Medulla oblongata (tissue), 1 donor: ENCODE data around the gene NLRP3.
"Not testable (repeated sequence)": the region's sequence is repeated elsewhere in the genome, so short reads cannot be mapped to it uniquely, and the experiment has no call there.

Source experiments
- DNase-seq: peaks from one replicate; pipeline ENCODE4 v3.0.0-alpha.2; 2015; ENCODE audit errors: extremely low spot score

Gene NLRP3

GRCh38 chr1:247469141-247469535, 53.2 kb downstream of the NLRP3 start:
- DNase-seq = no peak

DNA sequence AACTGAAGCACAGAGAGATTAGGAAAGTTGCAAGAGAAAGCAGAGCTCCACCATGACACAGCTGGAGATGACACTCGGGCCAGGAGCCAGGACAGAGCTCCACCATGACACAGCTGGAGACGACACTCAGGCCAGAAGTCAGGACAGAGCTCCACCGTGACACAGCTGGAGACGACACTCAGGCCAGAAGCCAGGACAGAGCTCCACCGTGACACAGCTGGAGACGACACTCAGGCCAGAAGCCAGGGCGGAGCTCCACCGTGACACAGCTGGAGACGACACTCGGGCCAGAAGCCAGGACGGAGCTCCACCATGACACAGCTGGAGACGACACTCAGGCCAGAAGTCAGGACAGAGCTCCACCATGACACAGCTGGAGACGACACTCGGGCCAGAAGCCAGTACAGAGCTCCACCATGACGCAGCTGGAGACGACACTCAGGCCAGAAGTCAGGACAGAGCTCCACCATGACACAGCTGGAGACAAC, 55.0 kb downstream of the NLRP3 start:
- not testable (repeated sequence) for DNase-seq

GRCh38 chr1:247471445-247472016, 55.6 kb downstream of the NLRP3 start:
- DNase-seq = no peak

DNA sequence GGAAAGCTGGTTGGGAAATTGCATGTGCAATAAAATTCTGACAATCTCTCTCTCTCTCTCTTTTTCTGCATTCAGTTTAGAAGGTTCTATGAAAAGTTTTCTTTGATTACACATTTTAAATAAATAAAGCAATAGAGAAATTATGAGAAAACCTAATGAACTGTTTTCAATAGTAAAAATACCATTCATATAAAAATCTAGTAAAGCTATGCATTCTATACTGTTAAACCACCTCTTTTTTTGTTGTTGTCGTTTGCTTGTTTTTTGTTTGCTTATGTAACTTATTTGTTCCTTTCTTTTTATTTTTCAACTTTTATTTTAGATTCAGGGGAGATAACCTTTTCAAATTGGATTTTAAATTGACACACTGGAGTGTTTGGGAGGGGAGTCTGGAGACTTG, 56.1 kb downstream of the NLRP3 start:
- no peak for DNase-seq

DNA sequence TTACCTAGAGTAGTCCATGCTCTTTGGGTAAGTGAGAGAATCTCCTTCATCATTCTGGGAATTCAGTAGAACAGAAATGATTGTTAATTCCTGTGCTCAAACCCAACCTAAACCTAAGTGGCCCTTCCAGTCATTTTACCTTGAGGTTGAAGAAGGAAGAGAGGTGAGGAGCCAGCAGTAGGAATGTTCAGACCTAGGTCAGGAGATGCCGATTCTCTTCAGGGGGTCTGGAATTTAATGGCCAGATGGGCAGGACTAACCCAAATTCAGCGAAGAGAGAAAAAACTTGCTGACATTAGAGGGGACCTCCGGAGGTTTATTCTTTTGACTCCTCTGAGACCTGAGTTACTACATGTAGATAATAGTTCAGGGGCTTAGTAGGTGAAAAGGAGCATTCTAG, 58.4 kb downstream of the NLRP3 start:
- DNase-seq = no peak

- no peak for DNase-seq
Measured at GRCh38 chr1:247475793-247476192, 59.8 kb downstream of the NLRP3 start.

- DNase-seq = not testable (repeated sequence)
Measured at GRCh38 chr1:247476328-247477058, 60.5 kb downstream of the NLRP3 start.

DNA sequence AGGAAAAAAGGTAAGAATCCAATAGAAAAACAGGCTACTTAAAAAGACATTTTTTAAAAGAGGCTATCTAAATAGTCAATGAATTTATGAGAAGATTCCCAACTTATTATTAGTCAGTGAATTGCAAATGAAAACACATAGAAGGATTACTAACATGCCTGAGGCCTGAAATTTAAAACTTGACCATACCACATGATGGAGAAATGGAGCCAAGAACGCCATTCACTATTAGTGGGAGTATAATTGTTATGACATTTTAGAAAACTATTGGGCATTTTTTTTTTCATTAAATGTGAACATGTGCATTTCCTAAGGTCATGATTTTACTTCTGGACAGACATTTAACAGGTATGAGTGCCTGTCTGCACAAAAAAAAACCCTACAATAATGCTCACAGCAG, 66.8 kb downstream of the NLRP3 start:
- no peak for DNase-seq

DNA sequence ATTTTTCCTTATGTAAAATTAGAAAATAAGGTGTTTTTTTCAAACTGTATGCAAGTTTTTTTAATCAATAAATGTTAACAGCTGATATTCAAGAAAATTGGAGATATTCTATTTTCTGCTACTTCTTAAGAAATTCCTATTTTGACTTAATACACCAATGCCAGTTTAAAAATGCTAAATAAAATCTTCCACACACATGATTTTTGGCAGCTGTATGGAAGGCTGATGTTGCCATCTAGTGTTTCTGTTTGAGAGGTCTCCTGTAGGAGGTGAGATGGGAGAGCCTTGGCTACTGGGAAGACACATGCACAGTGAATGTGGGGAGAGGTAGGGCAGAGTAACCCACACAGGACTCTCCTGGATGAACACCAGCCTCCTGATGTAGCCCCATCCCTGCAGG, 71.1 kb downstream of the NLRP3 start:
- DNase-seq = peak; percentile 70

DNA sequence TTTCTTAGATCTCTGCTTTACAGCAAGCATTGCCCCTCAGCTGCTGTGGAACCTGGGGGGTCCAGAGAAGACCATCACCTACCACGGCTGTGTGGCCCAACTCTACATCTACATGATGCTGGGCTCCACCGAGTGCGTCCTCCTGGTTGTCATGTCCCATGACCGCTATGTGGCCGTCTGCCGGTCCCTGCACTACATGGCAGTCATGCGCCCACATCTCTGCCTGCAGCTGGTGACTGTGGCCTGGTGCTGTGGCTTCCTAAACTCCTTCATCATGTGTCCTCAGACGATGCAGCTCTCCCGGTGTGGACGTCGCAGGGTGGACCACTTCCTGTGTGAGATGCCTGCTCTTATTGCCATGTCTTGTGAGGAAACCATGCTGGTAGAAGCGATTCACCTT, 75.4 kb downstream of the NLRP3 start:
- no peak for DNase-seq

DNA sequence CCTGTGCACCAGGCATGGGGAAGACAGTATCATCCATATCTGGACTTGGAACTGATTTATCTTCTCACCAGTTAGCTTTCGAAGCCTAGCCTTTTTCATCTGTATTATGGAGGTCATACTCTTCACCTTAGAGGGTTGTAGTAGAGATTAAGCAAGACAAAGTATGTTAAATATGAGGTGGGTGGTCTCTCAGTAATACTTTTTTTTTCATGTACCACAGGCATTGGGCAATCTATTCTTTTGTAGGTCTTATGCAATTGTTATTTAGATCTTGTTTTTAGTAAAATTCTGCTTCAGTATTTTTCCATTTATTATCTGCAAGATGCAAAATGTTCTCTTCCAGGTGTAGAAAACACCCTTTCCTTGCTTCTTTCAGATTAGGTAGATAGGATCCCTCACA, 77.1 kb downstream of the NLRP3 start:
- DNase-seq = no peak

DNA sequence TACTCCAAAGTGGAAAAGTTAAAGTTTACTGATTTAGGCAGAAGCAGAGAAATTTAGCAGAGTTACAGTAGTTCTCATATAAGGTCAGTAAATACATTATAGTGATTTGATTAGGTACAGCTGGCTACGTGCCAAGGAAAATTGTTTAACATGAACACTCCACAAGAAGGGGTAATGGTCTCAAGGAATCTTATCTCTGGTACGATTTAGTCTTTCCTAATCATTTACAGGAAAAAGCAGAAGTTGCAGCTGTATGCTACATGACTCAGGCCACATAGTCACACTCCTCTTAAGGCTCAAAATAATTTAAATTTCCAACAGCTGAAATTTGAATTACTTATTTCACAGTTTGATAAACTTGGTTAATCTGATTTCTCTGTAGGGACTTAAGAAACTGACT, 78.8 kb downstream of the NLRP3 start:
- DNase-seq = no peak

GRCh38 chr1:247496581-247497285, 80.8 kb downstream of the NLRP3 start:
- no peak for DNase-seq
